HG03064 (cell line): ENCODE data around the gene PIK3CD.
"Not testable (repeated sequence)": the region's sequence is repeated elsewhere in the genome, so short reads cannot be mapped to it uniquely, and the experiment has no call there.

Source experiments
- ATAC-seq: cut with Tn5 transposase; IDR thresholded peaks from one replicate; pipeline ENCODE4 v1.9.1; 2021; ENCODE audit warnings: low read depth; ENCODE audit not compliant: unreplicated experiment

PIK3CD gene

GRCh38 chr1:9687120-9687873 is 35.8 kb downstream of the PIK3CD start:
- ATAC-seq: no peak

- no peak for ATAC-seq
Measured at GRCh38 chr1:9687874-9688582, 36.5 kb downstream of the PIK3CD start.

GRCh38 chr1:9688599-9688998 is 37.1 kb downstream of the PIK3CD start:
- no peak for ATAC-seq

GRCh38 chr1:9689011-9689706 is 37.6 kb downstream of the PIK3CD start:
- peak; percentile 50 for ATAC-seq

- no peak for ATAC-seq
Measured at GRCh38 chr1:9689971-9690381, 38.4 kb downstream of the PIK3CD start.

GRCh38 chr1:9690440-9691107 is 39.0 kb downstream of the PIK3CD start:
- no peak for ATAC-seq

GRCh38 chr1:9691108-9691445 is 39.5 kb downstream of the PIK3CD start:
- no peak for ATAC-seq

- no peak for ATAC-seq
Measured at GRCh38 chr1:9691691-9692090, 40.2 kb downstream of the PIK3CD start.

GRCh38 chr1:9696793-9697192 is 45.3 kb downstream of the PIK3CD start:
- ATAC-seq: no peak

- no peak for ATAC-seq
Measured at GRCh38 chr1:9699361-9699760, 47.8 kb downstream of the PIK3CD start.

- no peak for ATAC-seq
Measured at GRCh38 chr1:9700340-9700739, 48.8 kb downstream of the PIK3CD start.

GRCh38 chr1:9701665-9702064 is 50.1 kb downstream of the PIK3CD start:
- ATAC-seq: no peak

GRCh38 chr1:9703165-9703509 is 51.6 kb downstream of the PIK3CD start:
- no peak for ATAC-seq

GRCh38 chr1:9703681-9704080 is 52.1 kb downstream of the PIK3CD start:
- ATAC-seq: no peak

- no peak for ATAC-seq
Measured at GRCh38 chr1:9705337-9706093, 54.0 kb downstream of the PIK3CD start.

- no peak for ATAC-seq
Measured at GRCh38 chr1:9706178-9706577, 54.6 kb downstream of the PIK3CD start.

GRCh38 chr1:9710037-9710436 is 58.5 kb downstream of the PIK3CD start:
- ATAC-seq: no peak

- ATAC-seq: no peak
Measured at GRCh38 chr1:9711466-9712020, 60.0 kb downstream of the PIK3CD start.

GRCh38 chr1:9712767-9713166 is 61.2 kb downstream of the PIK3CD start:
- ATAC-seq: not testable (repeated sequence)

- no peak for ATAC-seq
Measured at GRCh38 chr1:9714257-9714718, 62.8 kb downstream of the PIK3CD start.
